Measurements from ENCODE around the gene PRDM16. TPM values are rescaled to one million over a fixed set of nuclear protein-coding genes. Genes with fewer than 3 reads are reported as not detected.

Gene PRDM16
- total RNA-seq, 1 experiment from 2014 or later: 6.1 TPM

DNA sequence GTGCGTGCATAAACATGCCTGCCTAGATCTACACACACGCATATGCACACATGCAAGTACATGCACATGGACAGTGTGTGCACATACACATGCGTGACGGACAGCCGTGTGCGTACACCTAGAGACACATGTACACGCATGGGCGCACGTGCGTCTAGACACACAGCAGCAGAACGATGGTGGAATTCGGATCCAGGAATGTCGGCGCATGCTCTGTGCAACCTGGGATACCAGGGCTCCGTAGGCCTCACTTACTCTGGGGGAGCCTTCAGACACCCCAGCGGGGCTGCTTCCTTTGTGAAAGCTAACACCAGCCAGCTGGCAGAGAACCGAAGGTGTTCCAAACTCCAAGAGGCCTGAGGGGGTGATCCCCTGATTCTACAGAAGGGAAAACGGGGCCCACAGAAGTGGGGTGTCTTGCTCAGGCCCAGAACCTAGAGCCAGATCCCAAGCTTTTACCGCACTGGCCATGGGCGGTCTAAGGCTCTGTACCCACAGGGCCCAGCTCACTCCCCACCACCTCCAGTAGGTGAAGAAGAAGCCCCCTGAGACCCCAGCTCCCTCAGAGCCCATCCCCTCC, 358.0 kb downstream of the PRDM16 start:
- H3K4me2 ChIP-seq (ENCODE audit: low read length): no peak overlapping the region
- RAD21 ChIA-PET (ENCODE audit: low non-redundant PET in 1 of 2, low total read pairs in 2 of 2, uncharacterized antibody in 2 of 2, unreplicated experiment in 2 of 2): no interaction called here
- H2AFZ ChIP-seq (ENCODE audit: low read depth, low read length, poor library complexity, severe bottlenecking): no peak overlapping the region
- no peak for DNase-seq (ENCODE audit: low read depth, low spot score)
- BruUV-seq (replicated peaks): no TSS peak
- no peaks in the 10 kb centered on the region for H4K20me1 ChIP-seq (ENCODE audit: insufficient read depth)
- H3K27ac ChIP-seq (ENCODE audit: low read depth, low read length): no peak overlapping the region
- H3K27me3 ChIP-seq (ENCODE audit: insufficient read depth, low read length): no peaks in the 10 kb centered on the region
- TF ChIP-seq ZNF274 (IDR thresholded peaks at IDR 0.05; ENCODE audit: low read depth, low read length) (no peak), POLR2A (IDR thresholded peaks at IDR 0.05; ENCODE audit: borderline replicate concordance, extremely low read depth, insufficient read depth, insufficient read length) (no peak), POLR2AphosphoS5 (IDR thresholded peaks at IDR 0.05; ENCODE audit: low read depth, low read length) (no peak), EGR1 (IDR thresholded peaks at IDR 0.05; ENCODE audit: low read depth) (no peak), RAD21 (IDR thresholded peaks at IDR 0.05; ENCODE audit: low read depth) (no peak), FOSL1 (IDR thresholded peaks at IDR 0.05; ENCODE audit: low read depth) (no peak), ELF1 (IDR thresholded peaks at IDR 0.05; ENCODE audit: borderline replicate concordance, low read depth) (no peak), YY1 (IDR thresholded peaks at IDR 0.05; ENCODE audit: extremely low read depth, insufficient replicate concordance, low read depth, low read length) (no peak)
- TF ChIP-seq, protein P1, sequence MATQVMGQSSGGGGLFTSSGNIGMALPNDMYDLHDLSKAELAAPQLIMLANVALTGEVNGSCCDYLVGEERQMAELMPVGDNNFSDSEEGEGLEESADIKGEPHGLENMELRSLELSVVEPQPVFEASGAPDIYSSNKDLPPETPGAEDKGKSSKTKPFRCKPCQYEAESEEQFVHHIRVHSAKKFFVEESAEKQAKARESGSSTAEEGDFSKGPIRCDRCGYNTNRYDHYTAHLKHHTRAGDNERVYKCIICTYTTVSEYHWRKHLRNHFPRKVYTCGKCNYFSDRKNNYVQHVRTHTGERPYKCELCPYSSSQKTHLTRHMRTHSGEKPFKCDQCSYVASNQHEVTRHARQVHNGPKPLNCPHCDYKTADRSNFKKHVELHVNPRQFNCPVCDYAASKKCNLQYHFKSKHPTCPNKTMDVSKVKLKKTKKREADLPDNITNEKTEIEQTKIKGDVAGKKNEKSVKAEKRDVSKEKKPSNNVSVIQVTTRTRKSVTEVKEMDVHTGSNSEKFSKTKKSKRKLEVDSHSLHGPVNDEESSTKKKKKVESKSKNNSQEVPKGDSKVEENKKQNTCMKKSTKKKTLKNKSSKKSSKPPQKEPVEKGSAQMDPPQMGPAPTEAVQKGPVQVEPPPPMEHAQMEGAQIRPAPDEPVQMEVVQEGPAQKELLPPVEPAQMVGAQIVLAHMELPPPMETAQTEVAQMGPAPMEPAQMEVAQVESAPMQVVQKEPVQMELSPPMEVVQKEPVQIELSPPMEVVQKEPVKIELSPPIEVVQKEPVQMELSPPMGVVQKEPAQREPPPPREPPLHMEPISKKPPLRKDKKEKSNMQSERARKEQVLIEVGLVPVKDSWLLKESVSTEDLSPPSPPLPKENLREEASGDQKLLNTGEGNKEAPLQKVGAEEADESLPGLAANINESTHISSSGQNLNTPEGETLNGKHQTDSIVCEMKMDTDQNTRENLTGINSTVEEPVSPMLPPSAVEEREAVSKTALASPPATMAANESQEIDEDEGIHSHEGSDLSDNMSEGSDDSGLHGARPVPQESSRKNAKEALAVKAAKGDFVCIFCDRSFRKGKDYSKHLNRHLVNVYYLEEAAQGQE (IDR thresholded peaks at IDR 0.05; ENCODE audit: low read depth): no peak
- intact Hi-C loops (cut with micrococcal nuclease): no loop called here
- POLR2A ChIA-PET: no interaction called here
- CTCF ChIA-PET: no interaction called here
- no peak overlapping the region for H3K9ac ChIP-seq (ENCODE audit: low read length)
- H3K36me3 ChIP-seq (ENCODE audit: control insufficient read depth in 1 of 2, insufficient read depth in 2 of 2, low read length in 2 of 2): no peaks in the 10 kb centered on the region
- no peak overlapping the region for H3K4me3 ChIP-seq (replicated peaks in 1 of 2; ENCODE audit: low read depth in 1 of 2, low read length in 2 of 2)
- H3K4me1 ChIP-seq (ENCODE audit: control insufficient read depth in 1 of 2, insufficient read depth in 2 of 2, low read length in 2 of 2): no peaks in the 10 kb centered on the region
- no peak for ATAC-seq
- no peaks in the 10 kb centered on the region for H3K9me2 ChIP-seq (ENCODE audit: insufficient read depth)
- no peaks in the 10 kb centered on the region for H3K9me3 ChIP-seq (ENCODE audit: control insufficient read depth in 1 of 2, insufficient read depth in 1 of 2, low read depth in 1 of 2, low read length in 2 of 2)
- H3K79me2 ChIP-seq (ENCODE audit: insufficient read depth, low read length): no peaks in the 10 kb centered on the region
